NCI-H187 (cell line): ENCODE data around the gene TSNAXIP1.
"Not testable (repeated sequence)": the region's sequence is repeated elsewhere in the genome, so short reads cannot be mapped to it uniquely, and the experiment has no call there.

ENCODE experiments used
- DNase-seq, 2 experiments: peaks; one replicate each; lab custom pipeline; 2025; lab: John Stamatoyannopoulos, UW

The TSNAXIP1 gene

GRCh38 chr16:67834242-67834614, 27.5 kb downstream of the TSNAXIP1 start:
- DNase-seq: no peak

GRCh38 chr16:67837190-67837589, 30.5 kb downstream of the TSNAXIP1 start:
- DNase-seq: not testable (repeated sequence)

- DNase-seq: no peak
These were observed 31.1 kb downstream of the TSNAXIP1 start for GRCh38 chr16:67837811-67838210.

GRCh38 chr16:67841198-67841815, 34.6 kb downstream of the TSNAXIP1 start:
- no peak for DNase-seq

GRCh38 chr16:67841816-67842508, 35.3 kb downstream of the TSNAXIP1 start, which contains the start of gene THAP11:
Gene THAP11 (plus strand): TSS chr16:67842320. CDS start chr16:67842555, 235 bp downstream.
- DNase-seq: peak; percentile 69 to 73

GRCh38 chr16:67842509-67843342, 36.0 kb downstream of the TSNAXIP1 start:
- no peak for DNase-seq

- DNase-seq: no peak
These were observed 36.7 kb downstream of the TSNAXIP1 start for GRCh38 chr16:67843343-67843765.

- DNase-seq: no peak
These were observed 37.8 kb downstream of the TSNAXIP1 start for GRCh38 chr16:67844497-67844896.

- no peak for DNase-seq
These were observed 38.8 kb downstream of the TSNAXIP1 start for GRCh38 chr16:67845291-67846062.

GRCh38 chr16:67846063-67846319, 39.3 kb downstream of the TSNAXIP1 start:
- no peak for DNase-seq

GRCh38 chr16:67846320-67847063, 39.8 kb downstream of the TSNAXIP1 start, which contains the start of gene NUTF2:
Gene NUTF2 (plus strand): TSS chr16:67846933. CDS start chr16:67865131, 18,198 bp downstream.
- DNase-seq: peak; percentile 77 to 85

GRCh38 chr16:67847064-67847861, 40.6 kb downstream of the TSNAXIP1 start, which contains the start of gene CENPT:
Gene CENPT (minus strand): TSS chr16:67847693. CDS start chr16:67833859, 13,834 bp downstream.
- no peak for DNase-seq

GRCh38 chr16:67848118-67848517, 41.4 kb downstream of the TSNAXIP1 start:
- DNase-seq: no peak

- no peak for DNase-seq
These were observed 47.0 kb downstream of the TSNAXIP1 start for GRCh38 chr16:67853670-67854069.

GRCh38 chr16:67855789-67856188, 49.1 kb downstream of the TSNAXIP1 start:
- DNase-seq: no peak

GRCh38 chr16:67856927-67857546, 50.3 kb downstream of the TSNAXIP1 start:
- DNase-seq: no peak

GRCh38 chr16:67857547-67858233, 51.0 kb downstream of the TSNAXIP1 start:
- no peak for DNase-seq

GRCh38 chr16:67858500-67858899, 51.8 kb downstream of the TSNAXIP1 start:
- no peak for DNase-seq
